GM12873 (cell line): Measurements from ENCODE around the gene SLC47A2.

Experiments
- TF ChIP-seq, protein P1 (sequence below): IDR thresholded peaks from 2 replicates; pipeline ENCODE4 v1.5.1; 2012; ENCODE audit warnings: low read depth, mild to moderate bottlenecking, moderate library complexity, low read length, control low read depth; ENCODE audit not compliant: insufficient read depth; ENCODE audit errors: missing control alignments

The SLC47A2 gene

DNA sequence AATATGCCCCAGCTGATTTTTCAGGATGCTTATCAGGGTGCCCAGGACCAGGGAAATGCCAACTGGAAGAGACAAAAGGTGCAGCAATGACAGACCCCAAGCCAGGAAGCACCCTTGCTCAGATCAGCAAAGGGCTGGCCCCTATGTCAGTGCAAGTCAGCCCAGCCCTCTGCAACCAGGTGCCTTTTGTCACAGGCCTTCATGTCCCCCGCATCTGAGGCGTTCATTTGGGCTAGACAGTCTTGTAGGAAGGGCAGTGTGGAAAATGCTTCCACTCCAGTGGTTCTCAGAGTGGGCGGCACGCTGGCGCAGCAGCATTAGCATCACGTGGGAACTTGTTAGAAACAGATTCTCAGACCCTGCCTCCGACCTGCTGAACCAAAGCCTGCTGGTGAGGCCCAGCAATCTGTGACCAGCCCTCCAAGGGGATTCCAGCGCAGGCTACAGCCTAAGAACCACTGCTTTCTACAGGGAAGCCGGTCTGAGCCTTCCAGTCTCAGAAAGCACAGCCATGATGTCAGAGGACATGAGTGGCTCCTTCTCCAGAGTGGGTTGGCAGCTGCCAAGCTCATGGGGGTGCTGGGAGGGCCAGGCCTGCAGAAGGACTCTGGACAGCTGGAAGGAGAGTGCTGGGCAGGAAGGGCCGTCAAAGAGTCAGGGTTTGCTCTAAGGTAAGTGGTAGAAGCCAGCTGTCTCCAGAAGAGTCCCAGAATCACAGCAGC, 13.1 kb downstream of the SLC47A2 start:
- TF ChIP-seq, protein P1, sequence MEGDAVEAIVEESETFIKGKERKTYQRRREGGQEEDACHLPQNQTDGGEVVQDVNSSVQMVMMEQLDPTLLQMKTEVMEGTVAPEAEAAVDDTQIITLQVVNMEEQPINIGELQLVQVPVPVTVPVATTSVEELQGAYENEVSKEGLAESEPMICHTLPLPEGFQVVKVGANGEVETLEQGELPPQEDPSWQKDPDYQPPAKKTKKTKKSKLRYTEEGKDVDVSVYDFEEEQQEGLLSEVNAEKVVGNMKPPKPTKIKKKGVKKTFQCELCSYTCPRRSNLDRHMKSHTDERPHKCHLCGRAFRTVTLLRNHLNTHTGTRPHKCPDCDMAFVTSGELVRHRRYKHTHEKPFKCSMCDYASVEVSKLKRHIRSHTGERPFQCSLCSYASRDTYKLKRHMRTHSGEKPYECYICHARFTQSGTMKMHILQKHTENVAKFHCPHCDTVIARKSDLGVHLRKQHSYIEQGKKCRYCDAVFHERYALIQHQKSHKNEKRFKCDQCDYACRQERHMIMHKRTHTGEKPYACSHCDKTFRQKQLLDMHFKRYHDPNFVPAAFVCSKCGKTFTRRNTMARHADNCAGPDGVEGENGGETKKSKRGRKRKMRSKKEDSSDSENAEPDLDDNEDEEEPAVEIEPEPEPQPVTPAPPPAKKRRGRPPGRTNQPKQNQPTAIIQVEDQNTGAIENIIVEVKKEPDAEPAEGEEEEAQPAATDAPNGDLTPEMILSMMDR, result no peak

DNA sequence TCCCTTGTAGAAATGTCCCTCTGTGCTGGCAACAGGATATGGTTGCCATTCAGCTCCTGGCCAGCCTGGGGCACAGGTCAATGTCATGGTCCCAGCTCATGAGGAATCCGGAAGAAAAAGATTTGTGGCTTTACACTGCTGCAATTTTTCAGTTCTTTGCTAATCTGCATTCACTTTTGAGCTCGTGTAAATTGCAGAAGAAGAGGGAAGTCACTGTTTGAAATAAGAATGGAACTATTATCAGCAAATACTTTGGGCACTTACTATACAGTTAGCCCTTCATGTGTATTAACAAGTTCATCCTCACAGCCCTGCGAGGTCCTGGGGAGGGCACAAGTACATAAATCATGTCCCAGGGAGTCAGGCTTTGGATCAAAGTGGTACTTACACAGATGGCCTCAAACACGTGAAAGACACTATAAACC, 14.2 kb downstream of the SLC47A2 start:
- TF ChIP-seq, protein P1, result no peak

DNA sequence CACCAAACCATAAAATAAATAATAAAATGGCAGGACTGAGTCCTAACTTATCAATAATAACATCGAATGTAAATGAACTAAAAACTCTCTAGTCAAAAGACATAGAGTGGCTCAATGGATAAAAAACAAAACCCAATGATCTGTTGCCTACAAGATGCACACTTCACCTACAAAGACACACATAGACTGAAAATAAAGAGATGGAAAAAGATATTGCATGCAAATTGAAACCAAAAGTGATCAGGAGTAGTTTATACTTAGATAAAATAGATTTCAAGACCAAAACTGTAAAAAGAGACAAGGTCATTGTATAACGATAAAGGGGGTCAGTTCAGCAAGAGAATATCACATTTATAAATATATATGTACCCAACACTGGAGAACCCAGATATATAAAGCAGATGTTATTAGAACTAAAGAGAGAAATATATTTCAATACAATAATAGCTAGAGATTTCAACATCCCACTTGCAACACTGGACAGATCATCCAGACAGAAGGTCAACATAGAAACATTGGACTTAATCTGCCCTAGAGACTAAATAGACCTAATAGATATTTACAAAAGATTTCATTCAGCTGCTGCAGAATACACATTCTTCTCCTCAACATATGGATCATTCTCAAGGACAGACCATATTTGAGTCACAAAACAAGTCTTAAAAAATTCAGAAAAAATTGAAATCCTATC, 29.8 kb downstream of the SLC47A2 start:
- TF ChIP-seq, protein P1, result no peak

DNA sequence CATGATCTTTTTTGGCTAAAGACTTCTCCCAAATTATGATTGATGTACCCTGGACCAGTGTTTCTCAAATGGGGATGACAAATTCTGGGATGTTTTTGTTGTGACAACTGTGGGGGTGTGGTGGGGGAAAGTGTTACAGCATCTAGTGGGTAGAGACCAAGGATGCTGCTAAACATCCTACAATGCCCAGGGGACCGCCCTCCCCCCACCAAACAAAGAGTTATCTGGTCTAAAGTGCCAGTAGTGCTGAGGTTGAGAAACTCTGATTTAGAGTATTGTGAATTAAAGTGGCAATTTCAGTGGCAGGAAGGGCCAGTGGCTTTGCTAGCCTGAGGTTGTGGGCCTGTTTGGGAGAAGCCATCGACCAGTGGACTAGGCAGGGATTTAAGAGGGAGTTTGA, 33.3 kb downstream of the SLC47A2 start:
- TF ChIP-seq, protein P1, result no peak

DNA sequence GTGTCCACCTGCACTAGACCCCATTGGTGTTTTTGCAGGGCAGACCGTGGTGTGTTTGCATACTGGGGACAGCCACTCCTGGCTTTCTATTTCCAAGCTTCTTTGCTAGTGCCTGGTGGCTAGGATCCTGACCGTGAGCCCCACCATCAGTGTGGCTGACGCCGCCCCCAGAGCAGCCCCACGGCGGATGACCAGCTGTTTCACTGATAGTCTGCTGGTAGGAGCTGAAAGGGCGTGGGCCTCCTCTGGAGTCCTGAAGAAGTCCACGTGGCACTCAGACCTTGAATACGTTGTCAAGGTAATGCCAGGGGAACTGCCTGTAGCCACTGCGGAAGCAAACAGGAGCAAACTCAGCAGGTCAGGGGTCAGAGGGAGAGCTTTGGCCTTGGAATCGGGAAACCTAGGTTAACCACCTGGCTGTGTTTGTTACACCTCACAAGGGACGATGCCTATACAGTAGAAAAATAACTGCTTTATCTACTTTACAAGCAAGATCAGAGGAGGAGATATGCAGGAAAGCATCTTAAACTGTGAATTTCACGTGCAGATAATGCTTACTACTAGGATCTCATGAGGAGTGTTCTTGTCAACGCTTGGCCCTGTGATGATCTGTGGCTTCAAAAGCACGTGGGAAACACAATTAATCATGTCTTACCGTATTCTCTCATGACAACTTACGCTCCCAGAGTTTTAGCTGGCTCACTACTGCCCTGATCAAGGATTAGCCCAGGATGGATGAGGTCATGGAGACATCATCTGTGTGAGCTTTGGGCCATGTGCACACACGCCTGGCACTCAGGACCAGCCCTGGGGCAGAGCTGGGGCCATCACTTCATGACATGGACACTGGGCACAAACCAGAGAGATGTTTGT, 37.6 kb downstream of the SLC47A2 start:
- TF ChIP-seq, protein P1, result no peak

DNA sequence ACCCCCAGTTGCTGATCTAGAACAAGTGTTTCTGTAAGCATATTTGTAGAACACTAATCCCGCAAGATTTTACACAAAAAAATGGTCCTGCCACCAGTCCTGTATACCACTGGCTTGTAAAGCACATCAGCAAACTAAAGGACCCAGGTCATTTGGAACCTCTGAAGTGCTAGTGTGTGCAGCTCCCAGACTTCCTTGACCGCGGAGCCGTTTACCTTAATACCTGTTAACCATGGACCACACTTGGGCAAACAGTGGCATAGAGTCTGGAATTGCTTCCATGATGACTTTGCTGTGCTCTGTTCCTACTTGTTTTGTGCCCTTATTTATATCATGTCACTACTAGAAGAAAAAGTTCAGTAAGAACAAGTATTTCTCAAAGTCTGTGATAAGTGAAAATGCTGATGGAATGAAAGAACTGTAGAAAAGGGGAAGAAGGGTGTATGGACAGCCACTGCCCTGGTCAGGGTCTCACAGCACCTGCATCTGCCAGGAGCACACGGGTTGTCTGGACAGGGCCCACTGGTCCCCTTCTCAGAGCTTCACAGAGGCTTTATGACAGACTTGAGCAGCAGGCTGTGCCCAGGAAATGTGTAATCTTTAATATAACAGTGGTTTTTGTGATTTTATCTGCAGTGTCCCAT, 38.5 kb downstream of the SLC47A2 start:
- TF ChIP-seq, protein P1, result no peak
